GM21423 (cell line): ENCODE measurements around the gene RIN2.
"Not testable (repeated sequence)": the region's sequence is repeated elsewhere in the genome, so short reads cannot be mapped to it uniquely, and the experiment has no call there.

Source experiments
- ATAC-seq: cut with Tn5 transposase; IDR thresholded peaks from one replicate; pipeline ENCODE4 v1.9.1; 2021; ENCODE audit warnings: mild to moderate bottlenecking, moderate library complexity; ENCODE audit not compliant: unreplicated experiment

Gene RIN2

GRCh38 chr20:19785173-19785982 is 27.3 kb downstream of the RIN2 start:
- ATAC-seq, result no peak

GRCh38 chr20:19785983-19786285 is 27.9 kb downstream of the RIN2 start:
- no peak for ATAC-seq

GRCh38 chr20:19786311-19786710 is 28.3 kb downstream of the RIN2 start:
- no peak for ATAC-seq

DNA sequence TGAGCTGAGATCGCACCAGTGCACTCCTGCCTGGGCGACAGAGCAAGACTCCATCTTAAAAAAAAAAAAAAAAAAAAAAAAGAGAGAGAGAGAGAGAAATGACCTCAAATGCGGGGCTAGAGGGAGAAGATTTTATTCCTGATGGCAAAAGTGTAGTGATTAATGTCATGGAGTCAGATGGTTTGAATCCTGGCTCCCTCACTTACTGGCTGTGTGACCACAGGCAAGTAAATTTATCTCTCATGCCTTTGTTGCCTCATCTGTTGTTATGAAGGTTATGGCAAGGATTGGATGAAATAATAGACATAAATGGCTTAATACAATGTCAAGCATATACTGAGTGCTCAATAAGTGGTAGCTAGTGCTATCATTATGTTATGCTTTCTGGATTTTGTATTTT is 29.3 kb downstream of the RIN2 start:
- ATAC-seq, result no peak

- no peak for ATAC-seq
These were observed 31.0 kb downstream of the RIN2 start for GRCh38 chr20:19789009-19789408.

DNA sequence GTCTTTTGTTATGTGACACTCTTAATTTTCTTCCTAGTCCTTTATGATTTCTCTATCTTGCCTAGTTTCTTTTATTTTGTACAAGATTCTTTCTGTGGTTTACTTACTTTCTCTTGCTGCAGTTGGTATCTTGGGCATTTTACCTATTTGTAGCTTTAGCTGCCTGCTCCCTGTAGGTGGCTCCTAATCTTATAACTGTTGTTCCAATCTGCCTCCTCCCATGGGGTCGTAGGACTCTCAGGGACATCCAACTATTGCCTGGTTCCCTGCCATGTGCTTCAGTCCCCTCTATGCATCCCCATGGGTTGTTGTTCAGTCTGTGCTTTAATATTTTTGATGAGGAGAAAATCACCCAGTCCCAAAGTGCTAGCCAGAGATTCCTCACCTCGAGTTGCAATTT is 31.4 kb downstream of the RIN2 start:
- ATAC-seq, result no peak

DNA sequence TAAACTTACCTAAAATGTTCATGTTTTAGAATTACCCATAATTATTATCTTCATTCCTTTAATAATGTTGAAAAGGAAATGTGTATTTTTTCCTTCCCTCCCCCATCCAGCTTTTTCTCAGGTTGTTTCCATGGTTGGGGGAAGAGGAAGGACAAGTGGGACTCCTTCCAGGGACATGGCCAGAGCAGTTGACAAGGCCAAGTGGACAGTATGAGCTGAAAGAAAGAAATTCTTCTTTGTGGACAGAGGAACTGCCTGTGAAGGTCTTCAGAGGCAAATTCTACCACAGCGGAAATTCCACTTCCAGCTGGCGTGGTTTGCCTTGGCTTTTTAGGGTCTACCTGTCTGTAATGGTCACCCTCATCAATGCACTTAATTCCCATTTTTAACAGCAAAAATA is 33.8 kb downstream of the RIN2 start:
- ATAC-seq, result no peak

GRCh38 chr20:19793716-19794115 is 35.7 kb downstream of the RIN2 start:
- no peak for ATAC-seq

GRCh38 chr20:19794941-19795340 is 36.9 kb downstream of the RIN2 start:
- ATAC-seq, result no peak

DNA sequence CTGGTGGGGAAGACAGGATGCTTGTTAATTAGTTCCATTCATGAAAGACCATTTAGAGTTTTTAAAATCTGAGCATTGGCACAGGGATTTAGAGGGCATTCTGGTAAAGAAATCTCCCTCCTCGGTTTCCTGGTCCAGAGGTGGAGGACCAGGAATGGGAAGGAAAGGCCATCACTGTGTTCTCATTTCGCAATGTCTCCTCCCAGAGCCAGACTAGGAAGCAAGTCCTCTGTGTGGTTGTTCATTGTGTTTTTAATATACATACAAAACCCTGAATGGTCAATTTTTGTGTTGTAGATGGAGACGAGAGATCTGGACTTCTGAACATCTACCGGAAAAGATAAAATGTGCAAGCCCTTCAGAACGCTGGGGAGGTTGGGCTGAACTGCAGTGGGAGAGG is 41.3 kb downstream of the RIN2 start:
- ATAC-seq, result no peak

- no peak for ATAC-seq
These were observed 44.0 kb downstream of the RIN2 start for GRCh38 chr20:19802099-19802491.

GRCh38 chr20:19802492-19803158 is 44.6 kb downstream of the RIN2 start:
- no peak for ATAC-seq

GRCh38 chr20:19806276-19806675 is 48.2 kb downstream of the RIN2 start:
- not testable (repeated sequence) for ATAC-seq

- no peak for ATAC-seq
These were observed 48.7 kb downstream of the RIN2 start for GRCh38 chr20:19806806-19807190.

DNA sequence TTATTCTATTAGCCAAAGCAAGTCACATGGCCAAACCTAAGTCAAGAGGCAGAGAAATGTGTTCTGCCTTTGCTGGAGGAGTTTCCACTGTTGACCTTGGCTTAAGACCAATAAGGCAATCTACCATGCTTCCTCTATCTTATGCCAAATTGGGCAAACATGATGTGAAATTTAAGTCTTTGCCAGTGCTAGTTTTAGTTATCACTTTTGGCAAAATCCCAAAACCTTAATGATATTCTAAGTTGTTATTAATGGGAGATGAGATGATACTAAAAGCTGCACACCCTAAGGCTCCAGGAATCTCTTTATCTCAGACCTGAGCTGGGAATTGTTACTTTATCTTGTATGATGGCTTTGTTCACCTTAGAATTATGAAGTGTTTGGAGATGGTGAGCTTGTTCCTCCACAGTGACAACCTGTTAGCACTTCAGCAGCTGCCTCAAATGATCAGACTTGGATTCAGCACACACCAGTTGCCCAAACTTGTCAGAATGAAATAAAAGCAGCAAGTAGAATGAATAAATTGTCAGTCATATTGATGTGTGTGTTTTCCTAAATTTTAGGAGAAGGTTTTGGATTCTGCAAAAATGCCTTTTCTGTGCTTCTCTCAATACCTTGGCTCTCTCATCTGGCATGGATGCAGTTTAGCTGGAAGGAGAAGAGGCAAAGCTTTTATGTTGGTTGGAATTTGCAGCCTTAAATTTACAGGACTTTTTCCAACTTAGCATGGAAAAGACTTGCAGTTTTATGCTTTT is 49.3 kb downstream of the RIN2 start:
- no peak for ATAC-seq
